Measurements from ENCODE around the gene IL17RA. TPM values are rescaled to one million over a fixed set of nuclear protein-coding genes. Genes with fewer than 3 reads are reported as not detected.

The IL17RA gene
- total RNA-seq, 1 donor from 2014 or later, result 21.5 TPM

- Mint-ChIP-seq H3K9me3 (ENCODE audit: unreplicated experiment) (peaks cover 2% of the 10 kb centered on the region), H3K4me3 (ENCODE audit: unreplicated experiment) (no peak overlapping the region)
- no peak for FAIRE-seq
Observed at GRCh38 chr22:17079572-17079971, 5.2 kb upstream of the IL17RA start.

GRCh38 chr22:17083255-17083654, 1.5 kb upstream of the IL17RA start:
- no peak for FAIRE-seq
- no peak for DNase-seq (ENCODE audit: low read depth)
- H3K36me3 Mint-ChIP-seq (ENCODE audit: low read depth, unreplicated experiment), result no peaks in the 10 kb centered on the region
- Histone ChIP-seq H3K4me1 (ENCODE audit: insufficient read depth, low read length) (peaks cover 8% of the 10 kb centered on the region), H3K4me2 (ENCODE audit: low read length) (no peak overlapping the region), H4K20me1 (ENCODE audit: insufficient read depth, low read length) (peaks cover 23% of the 10 kb centered on the region), H3K27me3 (ENCODE audit: insufficient read depth, low read length) (no peaks in the 10 kb centered on the region), H2AFZ (ENCODE audit: low read depth, low read length) (no peak overlapping the region), H3K9ac (ENCODE audit: low read length) (no peak overlapping the region), H3K4me3 (ENCODE audit: insufficient read depth, low read depth, low read length) (no peak overlapping the region), H3K36me3 (ENCODE audit: insufficient read depth, low read length) (no peaks in the 10 kb centered on the region), H3K79me2 (ENCODE audit: insufficient read depth, low read length) (peaks cover 31% of the 10 kb centered on the region), H3K9me3 (ENCODE audit: insufficient read depth, low read depth, low read length) (no peaks in the 10 kb centered on the region), H3K27ac (ENCODE audit: low read depth, low read length) (no peak overlapping the region)
- no peaks in the 10 kb centered on the region for H3K27me3 Mint-ChIP-seq (ENCODE audit: low read depth, unreplicated experiment)
- H3K4me3 Mint-ChIP-seq (ENCODE audit: unreplicated experiment), result peak overlapping the region; percentile 81
- no peak for TF ChIP-seq EZH2 (IDR thresholded peaks at IDR 0.05; ENCODE audit: insufficient read depth, low read length)
- no peak for TF ChIP-seq CTCF (IDR thresholded peaks at IDR 0.05; ENCODE audit: insufficient read depth, low read depth, low read length)
- peaks cover 2% of the 10 kb centered on the region for H3K9me3 Mint-ChIP-seq (ENCODE audit: unreplicated experiment)
- H3K27ac Mint-ChIP-seq (ENCODE audit: unreplicated experiment), result no peak overlapping the region
- H3K4me1 Mint-ChIP-seq (ENCODE audit: low read depth, unreplicated experiment), result peaks cover 24% of the 10 kb centered on the region

More at GRCh38 chr22:17079572-17079971, 5.2 kb upstream of the IL17RA start:
- Histone ChIP-seq H3K4me2 (ENCODE audit: low read length) (no peak overlapping the region), H4K20me1 (ENCODE audit: insufficient read depth, low read length) (no peaks in the 10 kb centered on the region), H2AFZ (ENCODE audit: low read depth, low read length) (no peak overlapping the region), H3K36me3 (ENCODE audit: insufficient read depth, low read length) (no peaks in the 10 kb centered on the region), H3K27me3 (ENCODE audit: insufficient read depth, low read length) (no peaks in the 10 kb centered on the region), H3K9me3 (ENCODE audit: insufficient read depth, low read depth, low read length) (no peaks in the 10 kb centered on the region), H3K4me3 (ENCODE audit: insufficient read depth, low read depth, low read length) (no peak overlapping the region), H3K4me1 (ENCODE audit: insufficient read depth, low read length) (peaks cover 14% of the 10 kb centered on the region), H3K27ac (ENCODE audit: low read depth, low read length) (no peak overlapping the region), H3K9ac (ENCODE audit: low read length) (no peak overlapping the region), H3K79me2 (ENCODE audit: insufficient read depth, low read length) (no peaks in the 10 kb centered on the region)
- DNase-seq (ENCODE audit: low read depth), result no peak
- TF ChIP-seq EZH2 (IDR thresholded peaks at IDR 0.05; ENCODE audit: insufficient read depth, low read length) (no peak), CTCF (IDR thresholded peaks at IDR 0.05; ENCODE audit: insufficient read depth, low read depth, low read length) (no peak)
- Mint-ChIP-seq H3K27ac (ENCODE audit: unreplicated experiment) (no peak overlapping the region), H3K4me1 (ENCODE audit: low read depth, unreplicated experiment) (peaks cover 19% of the 10 kb centered on the region), H3K27me3 (ENCODE audit: low read depth, unreplicated experiment) (no peaks in the 10 kb centered on the region), H3K36me3 (ENCODE audit: low read depth, unreplicated experiment) (no peaks in the 10 kb centered on the region)

GRCh38 chr22:17083811-17084441, 874 bp upstream of the IL17RA start:
- FAIRE-seq, result no peak
- Histone ChIP-seq H3K9ac (ENCODE audit: low read length) (no peak overlapping the region), H3K4me3 (ENCODE audit: insufficient read depth, low read depth, low read length) (no peak overlapping the region)

More at GRCh38 chr22:17083811-17084441, 874 bp upstream of the IL17RA start:
- Mint-ChIP-seq H3K4me1 (ENCODE audit: low read depth, unreplicated experiment) (peaks cover 24% of the 10 kb centered on the region), H3K4me3 (ENCODE audit: unreplicated experiment) (peak overlapping the region; percentile 81), H3K27me3 (ENCODE audit: low read depth, unreplicated experiment) (no peaks in the 10 kb centered on the region), H3K9me3 (ENCODE audit: unreplicated experiment) (peaks cover 2% of the 10 kb centered on the region), H3K27ac (ENCODE audit: unreplicated experiment) (no peak overlapping the region), H3K36me3 (ENCODE audit: low read depth, unreplicated experiment) (no peaks in the 10 kb centered on the region)
- no peak for DNase-seq (ENCODE audit: low read depth)
- Histone ChIP-seq H3K4me2 (ENCODE audit: low read length) (peak overlapping the region; percentile 91), H3K27ac (ENCODE audit: low read depth, low read length) (no peak overlapping the region), H3K4me1 (ENCODE audit: insufficient read depth, low read length) (peaks cover 8% of the 10 kb centered on the region), H2AFZ (ENCODE audit: low read depth, low read length) (no peak overlapping the region), H3K36me3 (ENCODE audit: insufficient read depth, low read length) (no peaks in the 10 kb centered on the region), H3K9me3 (ENCODE audit: insufficient read depth, low read depth, low read length) (no peaks in the 10 kb centered on the region), H4K20me1 (ENCODE audit: insufficient read depth, low read length) (peaks cover 25% of the 10 kb centered on the region), H3K27me3 (ENCODE audit: insufficient read depth, low read length) (no peaks in the 10 kb centered on the region), H3K79me2 (ENCODE audit: insufficient read depth, low read length) (peaks cover 32% of the 10 kb centered on the region)
- TF ChIP-seq CTCF (IDR thresholded peaks at IDR 0.05; ENCODE audit: insufficient read depth, low read depth, low read length) (no peak), EZH2 (IDR thresholded peaks at IDR 0.05; ENCODE audit: insufficient read depth, low read length) (no peak)

Measured in astrocyte (in vitro differentiated cells and primary cell).